ENCODE data around the gene DOCK1. TPM values are rescaled to one million over a fixed set of nuclear protein-coding genes. Genes with fewer than 3 reads are reported as not detected.

The DOCK1 gene
- total RNA-seq, 2 donors from 2014 or later, result 34.3 to 44.1 TPM

GRCh38 chr10:127319691-127320090 is 414.5 kb downstream of the DOCK1 start:
- DNase-seq (no peak), ATAC-seq (no peak)
- Histone ChIP-seq H3K9me3 (no peaks in the 10 kb centered on the region), H3K36me3 (replicated peaks in 1 of 2; ENCODE audit: insufficient read depth in 1 of 2, low read depth in 2 of 2) (no peaks in the 10 kb centered on the region), H3K27ac (no peak overlapping the region), H3K27me3 (no peaks in the 10 kb centered on the region), H3K4me1 (no peaks in the 10 kb centered on the region), H3K4me3 (no peak overlapping the region)
- no peak for TF ChIP-seq POLR2A (IDR thresholded peaks at IDR 0.05)
- no peak for TF ChIP-seq CTCF (IDR thresholded peaks at IDR 0.05)
- intact Hi-C loops (cut with DNase I), result no loop called here
- WGBS, 2 donors, result 90 to 95% methylated on average over 10 of the region's 10 CpGs

GRCh38 chr10:127320176-127320575 is 414.9 kb downstream of the DOCK1 start:
- DNase-seq (no peak), ATAC-seq (no peak)
- TF ChIP-seq POLR2A (IDR thresholded peaks at IDR 0.05), result no peak
- no peak for TF ChIP-seq CTCF (IDR thresholded peaks at IDR 0.05)
- Histone ChIP-seq H3K4me3 (no peak overlapping the region), H3K36me3 (replicated peaks in 1 of 2; ENCODE audit: insufficient read depth in 1 of 2, low read depth in 2 of 2) (no peaks in the 10 kb centered on the region), H3K4me1 (no peaks in the 10 kb centered on the region), H3K27me3 (no peaks in the 10 kb centered on the region), H3K27ac (no peak overlapping the region), H3K9me3 (no peaks in the 10 kb centered on the region)
- WGBS, 2 donors, result 88 to 96% methylated on average over 9 of the region's 9 CpGs
- intact Hi-C loops (cut with DNase I), result no loop called here

GRCh38 chr10:127322286-127322685 is 417.1 kb downstream of the DOCK1 start:
- ATAC-seq (no peak), DNase-seq (no peak)
- intact Hi-C loops (cut with DNase I), result no loop called here
- Histone ChIP-seq H3K4me1 (no peaks in the 10 kb centered on the region), H3K27me3 (no peaks in the 10 kb centered on the region), H3K36me3 (replicated peaks in 1 of 2; ENCODE audit: insufficient read depth in 1 of 2, low read depth in 2 of 2) (no peaks in the 10 kb centered on the region), H3K27ac (no peak overlapping the region), H3K9me3 (no peaks in the 10 kb centered on the region), H3K4me3 (no peak overlapping the region)
- no peak for TF ChIP-seq POLR2A (IDR thresholded peaks at IDR 0.05)
- 88 to 90% methylated on average over 1 of the region's 1 CpG for WGBS, 2 donors

GRCh38 chr10:127325506-127325905 is 420.3 kb downstream of the DOCK1 start:
- Histone ChIP-seq H3K4me1 (no peaks in the 10 kb centered on the region), H3K4me3 (no peak overlapping the region), H3K27ac (no peak overlapping the region), H3K9me3 (no peaks in the 10 kb centered on the region), H3K36me3 (replicated peaks in 1 of 2; ENCODE audit: insufficient read depth in 1 of 2, low read depth in 2 of 2) (no peaks in the 10 kb centered on the region), H3K27me3 (no peaks in the 10 kb centered on the region)
- TF ChIP-seq CTCF (IDR thresholded peaks at IDR 0.05) (no peak), POLR2A (IDR thresholded peaks at IDR 0.05) (no peak)
- WGBS, 2 donors, result 92 to 94% methylated on average over 5 of the region's 5 CpGs
- ATAC-seq (no peak), DNase-seq (no peak)
- intact Hi-C loops (cut with DNase I), result no loop called here

GRCh38 chr10:127326883-127327282 is 421.7 kb downstream of the DOCK1 start:
- Histone ChIP-seq H3K27ac (no peak overlapping the region), H3K27me3 (no peaks in the 10 kb centered on the region), H3K36me3 (replicated peaks in 1 of 2; ENCODE audit: insufficient read depth in 1 of 2, low read depth in 2 of 2) (no peaks in the 10 kb centered on the region), H3K4me3 (no peak overlapping the region), H3K9me3 (no peaks in the 10 kb centered on the region), H3K4me1 (no peaks in the 10 kb centered on the region)
- no peak for DNase-seq
- intact Hi-C loops (cut with DNase I), result no loop called here
- ATAC-seq, result no peak
- TF ChIP-seq CTCF (IDR thresholded peaks at IDR 0.05) (no peak), POLR2A (IDR thresholded peaks at IDR 0.05) (no peak)
- 96 to 98% methylated on average over 3 of the region's 3 CpGs for WGBS, 2 donors
